ENCODE results near the gene COL5A1.

COL5A1 gene

DNA sequence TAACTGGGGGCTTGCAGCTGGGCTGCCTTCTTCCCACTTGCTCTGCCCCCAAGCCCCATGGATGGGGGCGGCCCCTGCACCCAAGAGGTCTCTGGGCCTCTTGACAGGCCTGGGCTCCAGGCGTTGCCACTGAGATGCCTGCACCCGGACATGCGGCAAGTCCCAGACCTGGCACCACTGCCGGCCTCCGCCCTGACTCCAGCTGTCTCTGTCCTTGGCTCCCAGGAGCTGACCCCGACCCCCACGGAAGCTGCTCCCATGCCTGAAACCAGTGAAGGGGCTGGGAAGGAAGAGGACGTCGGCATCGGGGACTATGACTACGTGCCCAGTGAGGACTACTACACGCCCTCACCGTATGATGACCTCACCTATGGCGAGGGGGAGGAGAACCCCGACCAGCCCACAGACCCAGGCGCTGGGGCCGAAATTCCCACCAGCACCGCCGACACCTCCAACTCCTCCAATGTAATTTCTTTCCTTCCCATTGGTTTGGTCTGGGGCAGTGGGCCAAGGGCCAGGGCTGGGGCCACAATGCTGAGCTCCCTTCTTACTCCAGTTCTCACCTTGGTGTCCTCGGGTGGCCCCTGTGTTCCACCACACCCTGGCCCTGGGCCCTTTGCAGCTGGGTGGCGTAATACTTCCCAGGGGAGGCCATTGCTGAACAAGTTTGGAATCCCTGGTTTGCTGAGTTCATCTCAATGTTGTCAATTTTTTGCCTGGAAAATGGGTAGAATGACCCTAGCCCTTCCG is 88.6 kb downstream of the COL5A1 start:
- no peak for DNase-seq

DNA sequence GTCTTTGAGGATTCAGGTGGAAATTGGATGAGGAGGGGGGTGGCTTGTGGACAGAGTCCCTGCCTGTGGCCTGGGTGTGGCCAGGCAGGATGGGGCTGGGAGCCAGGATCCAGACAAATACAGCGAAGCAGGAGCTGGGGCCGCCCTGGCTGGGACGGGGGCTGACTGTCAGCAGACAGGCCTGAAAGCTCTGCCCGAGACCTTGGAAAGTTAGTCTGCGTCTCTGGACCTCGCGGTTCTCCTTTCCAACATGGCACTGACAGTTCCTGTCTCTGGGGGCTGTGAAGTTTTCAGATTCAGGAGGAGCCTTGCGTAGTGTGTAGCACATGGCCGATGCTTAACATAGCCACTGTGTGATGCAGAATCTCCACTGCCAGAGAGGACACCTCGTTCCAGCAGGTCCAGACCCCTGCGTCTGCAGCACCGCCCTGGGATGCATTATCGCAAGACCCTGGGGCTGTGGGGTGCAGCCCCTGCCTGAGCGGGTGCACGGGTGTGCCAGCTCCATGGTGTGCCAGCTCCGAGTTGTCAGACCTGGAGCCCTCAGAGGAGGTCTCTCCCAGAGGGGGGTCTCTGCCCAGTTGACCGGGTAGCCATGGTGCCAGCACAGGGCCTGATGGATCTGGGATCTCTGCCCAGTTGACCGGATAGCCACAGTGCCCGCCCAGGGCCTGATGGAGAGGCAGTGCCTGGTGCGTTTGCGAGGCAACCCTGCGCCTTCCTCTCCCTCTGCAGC is 89.3 kb downstream of the COL5A1 start:
- DNase-seq: no peak

DNA sequence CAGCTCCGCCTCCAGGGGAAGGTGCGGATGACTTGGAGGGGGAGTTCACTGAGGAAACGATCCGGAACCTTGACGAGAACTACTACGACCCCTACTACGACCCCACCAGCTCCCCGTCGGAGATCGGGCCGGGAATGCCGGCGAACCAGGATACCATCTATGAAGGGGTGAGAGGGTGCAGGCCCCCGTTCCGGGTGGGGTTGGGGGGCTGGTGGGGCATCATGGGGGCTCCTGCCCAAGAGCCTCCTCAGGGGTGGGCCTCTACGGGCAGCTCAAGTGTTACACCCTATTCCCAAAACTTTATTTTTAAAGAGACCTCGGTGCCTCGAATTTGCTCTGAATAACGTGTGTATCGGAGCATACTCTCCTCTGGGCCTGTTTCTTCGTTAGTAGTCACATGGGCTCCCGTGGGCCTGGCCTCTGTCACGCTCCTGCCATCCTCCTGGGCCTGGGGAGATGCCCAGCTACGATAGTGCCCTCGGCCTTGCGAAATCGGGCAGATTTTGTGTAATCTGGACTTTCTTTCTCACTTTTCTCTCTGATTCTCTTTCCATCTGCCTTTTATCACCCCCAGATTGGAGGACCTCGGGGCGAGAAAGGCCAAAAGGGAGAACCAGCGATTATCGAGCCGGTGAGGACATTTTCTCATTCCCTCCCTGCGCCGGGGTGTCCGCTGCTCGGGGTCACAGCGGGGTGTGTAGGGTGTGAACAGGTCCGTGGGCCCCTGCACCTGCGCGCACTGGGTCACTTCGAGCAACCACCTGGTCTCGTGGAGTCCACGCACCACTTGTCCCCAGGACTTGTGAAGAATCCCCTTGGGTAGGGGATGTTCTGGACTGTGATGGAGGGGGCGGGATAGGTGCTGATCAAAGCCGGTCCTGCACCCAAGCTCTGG is 90.1 kb downstream of the COL5A1 start:
- DNase-seq: no peak

DNA sequence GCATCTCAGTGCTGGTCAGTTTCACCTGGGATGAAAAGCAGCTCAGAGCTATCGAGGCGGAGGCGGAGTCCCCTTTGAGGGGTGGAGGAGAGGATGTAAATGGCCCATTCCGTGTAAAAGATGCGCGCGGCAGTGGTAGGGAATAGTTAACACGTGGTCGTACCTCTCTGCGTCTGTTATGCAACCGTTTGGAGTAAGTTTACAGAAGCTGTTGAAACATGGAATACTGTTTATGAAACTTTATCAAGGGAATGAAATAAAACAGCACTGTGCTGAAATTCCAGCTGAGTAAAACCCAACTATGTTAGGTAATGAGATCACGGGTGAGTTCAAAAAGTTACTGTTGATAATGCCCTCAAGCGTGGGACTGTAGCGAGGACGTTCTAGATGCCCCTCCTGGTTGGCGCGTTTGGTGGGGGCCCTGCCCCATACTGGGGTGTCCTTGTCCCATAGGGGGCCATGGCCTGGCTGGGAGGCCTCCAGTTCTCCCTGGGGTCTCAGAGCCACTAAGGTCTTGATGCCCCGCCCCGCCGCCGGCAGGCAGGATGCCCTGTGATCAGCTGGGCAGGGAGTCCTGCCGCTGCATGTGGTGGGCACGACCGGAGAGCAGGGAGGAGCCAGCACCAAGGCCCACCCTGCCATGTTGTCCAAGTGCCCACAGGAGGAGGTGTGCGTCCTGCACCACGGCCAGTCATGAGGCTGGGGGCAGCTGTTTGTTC is 90.9 kb downstream of the COL5A1 start:
- DNase-seq: no peak

DNA sequence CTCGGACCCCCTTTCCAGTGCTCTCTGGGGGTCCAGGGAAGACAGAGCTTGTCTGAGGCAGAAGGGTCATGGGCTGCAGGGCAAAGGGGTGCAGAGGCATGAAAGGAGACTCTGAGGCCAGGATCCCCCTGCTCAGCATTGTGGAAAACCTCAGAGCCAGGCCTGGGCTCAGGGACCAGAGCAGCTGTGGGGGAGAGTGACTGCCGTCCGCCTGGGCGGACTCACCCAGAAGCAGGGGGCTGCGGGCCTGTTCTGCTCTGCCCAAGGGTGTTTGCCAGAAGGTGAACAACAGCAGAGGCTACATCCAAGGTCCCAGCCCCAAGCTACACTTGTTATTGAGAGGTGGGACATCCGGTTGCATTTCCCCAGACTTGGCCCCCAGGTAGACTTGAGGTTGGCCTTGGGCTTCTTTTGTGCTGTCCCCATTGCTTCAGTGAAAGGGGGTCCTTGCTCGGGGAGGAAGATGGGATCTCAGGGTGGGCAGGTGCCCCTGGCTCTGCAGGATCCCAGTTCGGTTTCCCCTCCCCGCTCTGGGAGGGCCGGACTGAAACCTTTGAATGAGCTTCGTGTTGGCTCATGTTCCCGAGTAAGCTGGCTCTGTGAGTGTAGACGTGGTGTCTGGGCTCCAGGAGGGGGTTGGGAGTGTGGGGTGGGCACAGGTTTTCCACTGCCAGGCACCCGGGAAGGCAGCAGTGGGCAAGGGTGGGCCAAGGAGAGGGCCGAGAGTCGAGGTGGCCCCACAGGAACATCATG is 92.1 kb downstream of the COL5A1 start:
- no peak for DNase-seq

DNA sequence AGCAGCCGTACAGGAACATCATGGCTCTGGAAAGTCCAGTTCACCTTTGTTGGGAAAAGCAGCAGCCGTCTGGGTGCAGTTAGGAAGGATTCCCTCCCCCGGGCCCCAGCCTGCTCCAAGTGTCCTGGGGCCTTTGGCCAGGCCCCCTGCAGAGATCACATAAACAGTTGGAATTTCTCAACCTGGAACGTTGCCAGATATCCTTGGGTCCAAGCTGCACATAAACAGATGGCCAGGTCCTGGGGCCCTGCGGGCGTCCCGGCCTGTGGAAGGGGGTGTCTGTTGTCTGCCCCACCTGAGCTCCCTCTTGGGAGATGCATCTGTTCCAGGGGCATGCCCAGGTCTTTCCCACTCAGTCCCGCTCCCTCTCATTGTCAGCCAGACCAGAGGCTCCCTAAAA is 92.7 kb downstream of the COL5A1 start:
- DNase-seq: no peak

DNA sequence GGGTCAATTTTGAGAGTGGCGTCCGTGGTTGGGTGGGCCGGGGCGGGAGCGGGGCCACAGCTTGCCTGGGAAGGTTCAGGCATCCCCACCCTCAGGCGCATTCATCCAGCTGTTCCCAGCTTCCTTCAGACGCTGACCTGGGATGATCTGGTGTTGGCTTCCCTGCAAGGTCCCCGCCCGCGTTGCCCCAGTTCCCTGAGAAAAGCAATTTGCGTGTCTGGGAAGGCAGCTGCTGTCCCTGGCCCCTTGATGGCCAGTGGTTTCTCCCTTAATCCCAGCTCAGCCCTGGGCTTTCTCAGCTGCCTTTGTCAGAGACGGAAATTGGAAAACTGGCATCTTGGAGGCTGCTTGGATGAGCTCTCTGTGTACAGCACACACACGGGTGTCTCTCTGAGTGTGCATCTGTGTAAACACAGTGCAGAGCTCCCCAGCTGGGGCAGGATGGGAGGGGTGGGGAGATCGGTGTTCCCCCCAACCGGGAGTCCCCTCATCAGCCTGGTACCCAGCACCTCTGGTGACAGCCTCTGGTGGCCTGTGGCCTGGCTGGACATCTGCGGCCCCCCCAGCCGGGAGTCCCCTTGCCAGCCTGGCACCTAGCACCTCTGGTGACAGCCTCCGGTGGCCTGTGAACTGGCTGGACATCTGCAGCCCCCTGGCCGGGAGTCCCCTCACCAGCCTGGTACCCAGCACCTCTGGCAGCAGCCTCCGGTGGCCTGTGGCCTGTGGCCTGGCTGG is 94.0 kb downstream of the COL5A1 start:
- no peak for DNase-seq

DNA sequence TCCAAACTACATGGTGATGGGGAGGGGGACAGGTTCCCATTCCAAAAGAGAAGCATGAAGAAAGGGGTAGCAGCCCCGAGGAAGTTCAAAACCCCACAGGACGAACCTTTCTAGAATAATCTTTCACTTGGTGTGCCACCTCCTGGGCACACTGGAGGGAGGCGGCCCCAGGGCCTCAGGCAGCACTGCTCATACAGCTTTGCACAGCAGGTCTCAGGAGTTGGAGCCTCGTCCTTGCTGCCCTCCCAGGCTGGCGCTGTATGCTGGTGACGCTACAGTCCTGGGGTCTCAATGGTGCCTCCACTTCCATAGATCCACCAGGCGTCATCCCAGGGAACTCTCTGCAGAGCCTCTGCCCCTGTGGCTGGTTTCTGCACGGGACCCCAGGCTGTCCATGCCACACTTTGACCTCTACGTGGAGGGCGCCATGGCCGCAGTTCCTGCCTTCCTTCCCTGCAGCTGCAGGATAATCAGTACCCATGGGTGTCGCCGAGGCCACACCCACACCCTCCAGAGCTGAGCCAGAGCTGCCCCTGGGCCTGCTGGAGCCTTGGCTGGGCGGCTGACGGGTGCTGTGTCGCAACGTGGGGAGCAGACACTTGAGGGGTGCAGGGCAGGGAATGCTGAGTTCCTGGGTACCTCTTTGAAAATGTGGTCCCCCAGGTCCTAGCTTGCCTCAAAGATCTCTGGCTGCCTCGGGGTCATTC is 95.3 kb downstream of the COL5A1 start:
- DNase-seq: no peak

DNA sequence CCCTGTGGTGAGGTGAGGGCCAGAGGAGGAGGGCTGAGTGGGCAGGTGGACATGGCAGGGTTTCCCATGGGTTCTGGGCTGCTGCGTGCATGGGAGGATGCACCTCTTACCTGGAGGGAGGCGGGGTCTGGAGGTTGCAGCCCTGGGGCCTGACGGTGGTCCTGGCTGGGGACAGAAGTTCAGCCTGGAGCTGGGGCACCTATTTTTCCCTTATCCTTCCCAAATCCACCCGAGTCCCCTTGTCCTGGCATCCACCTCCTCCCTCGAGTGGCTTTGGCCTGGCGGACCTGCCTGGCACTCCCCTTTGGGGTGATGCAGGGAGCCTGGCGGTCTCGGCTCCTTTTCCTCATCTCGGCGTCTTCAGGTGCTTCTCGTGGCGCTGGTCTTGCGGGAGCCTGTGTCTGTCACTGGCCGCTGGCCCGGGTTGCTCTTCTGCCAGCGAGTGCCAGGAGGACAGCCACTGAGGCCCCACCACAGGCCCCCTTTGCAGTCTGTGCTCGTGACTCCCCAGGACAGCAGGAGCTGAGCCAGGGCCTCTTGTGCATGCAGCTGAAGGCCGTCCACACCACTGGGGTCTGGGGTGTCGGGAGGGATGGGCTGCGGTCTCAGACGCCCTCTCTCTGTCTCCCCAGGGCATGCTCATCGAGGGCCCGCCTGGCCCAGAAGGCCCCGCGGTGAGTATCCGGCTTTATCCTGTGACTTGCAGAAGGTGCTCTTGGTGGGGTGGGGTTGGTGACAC is 96.4 kb downstream of the COL5A1 start:
- DNase-seq: no peak

DNA sequence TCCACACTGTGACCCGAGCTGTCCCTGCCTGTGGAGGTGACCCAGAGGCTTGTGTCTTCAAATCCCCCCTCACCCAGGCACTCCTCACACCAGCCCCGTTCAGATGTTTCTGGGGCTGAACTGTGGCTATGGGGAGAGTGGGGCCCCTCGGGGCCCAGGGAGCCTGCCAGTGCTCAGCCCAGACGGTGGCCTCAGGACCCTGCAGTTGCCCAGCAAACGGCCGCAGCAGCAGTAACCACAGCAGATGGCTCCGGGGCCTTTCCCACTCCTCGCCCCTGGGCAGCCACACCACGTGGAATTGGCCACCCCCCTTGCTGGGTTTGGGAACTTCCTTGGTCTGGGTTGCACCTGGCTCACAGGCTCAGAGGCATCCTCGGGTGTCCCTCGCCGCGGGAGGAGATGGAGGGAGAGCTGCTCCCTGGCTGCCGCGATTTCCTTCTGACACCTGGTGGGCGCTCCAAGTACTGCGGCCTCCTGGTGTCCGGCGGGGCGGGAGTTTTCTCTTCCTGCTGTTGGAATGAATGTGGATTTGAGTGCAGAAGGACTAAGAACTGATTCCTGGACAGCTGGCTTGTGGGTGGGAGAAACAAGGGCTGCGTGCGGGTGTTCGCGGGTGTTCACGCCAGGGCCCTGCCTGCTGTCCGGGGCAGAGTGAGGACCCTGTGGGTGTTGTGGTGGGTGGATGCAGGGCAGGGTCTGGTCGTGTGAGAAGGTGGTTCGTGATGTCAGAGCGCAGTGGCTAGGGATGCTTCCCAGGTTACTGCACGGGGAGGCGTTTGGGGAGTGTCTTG is 97.5 kb downstream of the COL5A1 start:
- DNase-seq: no peak

DNA sequence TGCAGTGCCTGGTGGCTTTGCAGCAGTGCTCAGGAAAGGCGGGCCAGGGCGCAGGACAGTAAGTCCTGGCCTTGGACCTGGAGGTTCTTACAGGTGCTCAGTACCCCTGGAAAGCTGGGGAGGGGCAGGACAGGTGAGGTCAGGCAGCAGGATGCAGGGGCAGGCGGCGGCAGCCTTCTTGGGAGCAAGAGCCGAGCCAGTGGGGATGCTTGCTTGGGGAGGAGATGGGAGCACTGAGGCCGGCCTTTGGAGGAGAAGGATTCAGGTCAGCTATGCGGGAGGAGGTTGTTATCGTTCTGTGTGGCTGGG is 98.0 kb downstream of the COL5A1 start:
- no peak for DNase-seq

DNA sequence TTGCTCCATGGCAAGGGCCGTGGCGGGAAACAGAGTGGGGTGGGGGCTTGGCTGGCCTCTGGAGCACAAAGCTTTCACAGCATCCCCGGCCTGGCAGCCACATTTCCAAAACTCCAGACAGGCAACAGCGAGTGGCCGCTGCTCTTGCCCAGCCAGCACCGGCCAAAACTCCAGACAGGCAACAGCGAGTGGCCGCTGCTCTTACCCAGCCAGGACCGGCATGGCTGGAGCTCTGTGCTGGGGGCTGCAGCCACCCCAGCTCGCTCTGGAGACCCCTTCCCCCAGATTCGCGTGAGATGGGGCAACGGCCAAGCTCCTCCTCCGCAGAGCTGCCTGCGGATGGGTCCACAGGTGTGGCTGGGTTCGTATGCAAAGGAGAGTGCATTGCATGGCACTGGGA is 98.5 kb downstream of the COL5A1 start:
- DNase-seq: no peak

DNA sequence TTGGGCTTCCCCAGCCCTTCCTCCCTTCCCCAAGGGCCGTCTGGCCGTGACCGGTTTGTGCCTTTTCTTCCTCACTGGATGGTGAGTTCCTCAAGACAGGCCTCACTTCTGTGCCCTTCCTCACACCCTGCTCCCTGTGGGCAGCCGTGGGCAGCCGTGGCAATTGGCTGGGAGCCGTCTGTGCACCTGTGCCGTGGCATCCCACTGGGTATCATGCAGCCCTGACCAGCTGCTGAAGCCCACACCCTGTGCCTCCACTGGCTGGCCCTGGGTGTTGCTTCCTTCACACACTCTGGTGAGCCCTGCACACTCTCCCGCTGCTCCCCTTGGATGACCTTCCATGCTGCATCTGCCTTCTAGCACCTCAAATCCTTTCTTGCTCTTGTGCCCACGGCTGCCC is 100.2 kb downstream of the COL5A1 start:
- DNase-seq: no peak

DNA sequence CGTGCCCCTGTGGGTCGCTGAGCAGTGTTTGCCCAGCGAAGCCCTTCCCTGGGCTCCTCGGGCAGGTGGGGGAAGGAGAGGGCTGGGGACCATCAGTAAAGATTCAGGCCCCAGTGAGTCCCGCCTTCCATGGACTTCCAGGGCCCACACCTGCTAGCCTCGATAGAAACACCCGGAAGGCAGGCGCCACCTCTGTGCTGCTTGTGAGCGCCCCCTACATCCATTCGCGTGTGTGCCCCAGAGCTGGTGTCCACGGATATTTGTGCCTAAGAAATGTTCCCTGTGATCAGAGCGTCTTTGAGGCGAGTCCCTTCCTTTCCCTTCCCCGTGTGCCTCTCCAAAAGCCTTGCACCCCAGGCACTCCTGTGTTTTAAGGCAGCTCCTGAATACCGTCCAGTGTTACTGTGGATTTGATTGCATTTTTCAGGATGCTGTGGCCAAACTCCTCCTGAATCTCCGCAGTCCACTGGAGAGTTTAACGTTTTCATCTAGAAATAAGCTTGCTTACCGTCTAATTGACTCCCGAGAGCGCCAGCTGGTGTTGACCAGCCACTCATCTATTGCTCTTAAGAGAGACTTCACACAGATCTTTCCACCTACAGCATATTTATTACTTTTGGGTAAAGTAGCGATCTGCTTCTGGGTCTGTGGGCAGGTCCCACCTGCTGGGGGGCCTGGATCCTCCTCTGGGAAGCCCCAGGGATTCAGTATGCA is 101.4 kb downstream of the COL5A1 start:
- DNase-seq: no peak

DNA sequence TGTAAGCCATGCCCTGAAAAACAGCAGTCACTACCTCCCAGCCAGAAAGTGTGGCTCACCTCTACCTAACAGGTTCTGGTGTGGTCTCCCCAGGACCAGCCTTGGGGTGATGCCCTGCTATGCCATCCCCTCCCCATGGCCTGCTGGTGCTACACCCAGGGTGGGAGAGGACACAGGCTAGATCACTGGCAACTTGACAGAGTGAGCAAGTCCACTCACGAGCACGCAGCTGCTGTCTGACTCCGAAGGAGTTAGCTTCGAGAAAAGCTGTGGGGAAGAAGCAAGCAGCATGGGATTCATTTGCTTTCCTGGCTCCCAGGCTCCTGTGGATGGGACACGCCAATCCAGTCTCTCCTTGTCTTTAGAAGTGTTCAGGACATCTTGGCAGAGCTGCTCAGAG is 102.2 kb downstream of the COL5A1 start:
- no peak for DNase-seq

DNA sequence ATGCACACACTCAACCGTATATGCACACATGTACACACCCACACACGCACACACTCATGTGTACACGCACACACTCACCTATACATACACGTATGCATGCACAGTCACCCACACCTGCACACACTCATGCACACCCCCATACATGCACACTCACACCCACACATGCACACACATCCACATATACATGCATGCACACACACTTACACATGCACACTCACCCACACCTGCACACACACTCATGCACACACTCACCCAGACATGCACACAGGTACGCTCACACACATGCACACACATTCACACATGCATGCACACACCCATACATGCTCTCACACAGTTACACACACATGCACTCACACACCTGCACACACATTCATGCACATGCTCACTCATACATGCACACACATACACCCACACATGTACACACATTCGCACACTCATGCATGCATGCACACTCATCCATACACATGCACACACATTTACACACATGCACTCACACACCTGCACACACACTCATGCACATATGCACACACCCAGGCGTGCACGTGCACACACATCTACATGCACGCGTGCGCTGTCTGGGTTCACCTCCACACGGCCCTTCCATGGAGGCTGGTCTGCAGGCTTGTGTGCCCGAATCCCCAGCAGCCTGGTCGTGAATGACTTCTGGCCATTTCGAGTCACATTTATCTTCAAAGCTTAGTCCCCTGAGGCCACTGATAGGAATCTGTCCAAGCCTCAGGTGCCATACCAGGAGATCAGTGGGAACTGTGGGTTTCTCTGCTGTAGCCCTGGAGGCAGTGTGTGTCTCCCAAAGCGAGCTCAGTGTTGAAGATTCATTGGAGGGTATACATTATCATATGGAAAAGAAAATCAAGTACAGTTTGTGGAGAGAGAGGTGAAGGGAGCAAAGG is 103.0 kb downstream of the COL5A1 start:
- no peak for DNase-seq

DNA sequence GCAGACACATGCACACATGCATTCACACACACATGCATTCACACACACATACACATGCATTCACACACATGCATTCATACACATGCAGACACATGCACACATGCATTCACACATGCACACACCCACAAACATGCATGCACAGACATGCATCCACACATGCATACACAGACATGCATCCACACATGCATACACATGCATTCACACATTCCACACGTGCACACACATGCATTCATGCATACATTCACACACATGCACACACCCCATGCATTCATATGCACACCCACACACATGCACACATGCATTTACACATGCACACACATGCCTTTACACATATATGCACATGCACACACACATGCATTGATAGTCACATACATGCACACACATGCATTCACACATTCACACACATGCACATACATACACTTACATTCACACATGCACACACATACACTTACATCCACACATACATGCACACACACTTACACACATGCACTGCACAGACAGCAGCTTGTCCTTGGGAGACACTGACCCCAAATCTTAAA is 106.4 kb downstream of the COL5A1 start:
- no peak for DNase-seq

All from NCI-H1436 treated with DMSO at 0.1 percent for 48 hours (cell line).